ENCODE measurements around the gene MGRN1.
"Not testable (repeated sequence)": the region's sequence is repeated elsewhere in the genome, so short reads cannot be mapped to it uniquely, and the experiment has no call there.

Gene MGRN1

GRCh38 chr16:4704913-4705312 lies 80.3 kb downstream of the MGRN1 start:
- DNase-seq: peak in 3 of 10 donors; percentile 23 to 59 (median 49)
- intact Hi-C loops (cut with DNase I): no loop called here

DNA sequence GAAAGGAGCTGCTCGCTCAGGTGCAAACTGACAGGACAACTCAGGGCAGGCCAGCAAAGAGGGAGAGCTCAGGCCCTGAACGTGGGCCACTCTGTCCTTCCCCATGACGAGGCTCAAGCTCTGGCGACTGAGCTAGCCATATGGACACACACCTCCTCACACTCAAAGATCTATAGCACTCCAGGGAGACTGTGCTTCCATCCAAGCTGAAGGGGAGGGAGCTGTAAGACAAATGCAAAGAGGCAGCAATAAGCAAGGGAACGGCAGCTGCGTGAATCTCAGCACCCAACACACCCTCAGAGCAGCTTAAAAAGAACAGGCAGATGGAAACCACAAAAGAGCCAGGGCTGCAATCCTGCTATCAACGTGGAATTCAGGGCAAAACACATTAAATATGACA lies 82.2 kb downstream of the MGRN1 start:
- DNase-seq: peak in 6 of 10 donors; percentile 36 to 94 (median 66)
- intact Hi-C loops (cut with DNase I): no loop called here

GRCh38 chr16:4709481-4709880 lies 84.9 kb downstream of the MGRN1 start:
- intact Hi-C loops (cut with DNase I): no loop called here
- peak in 1 of 10 donors; percentile 36 for DNase-seq

DNA sequence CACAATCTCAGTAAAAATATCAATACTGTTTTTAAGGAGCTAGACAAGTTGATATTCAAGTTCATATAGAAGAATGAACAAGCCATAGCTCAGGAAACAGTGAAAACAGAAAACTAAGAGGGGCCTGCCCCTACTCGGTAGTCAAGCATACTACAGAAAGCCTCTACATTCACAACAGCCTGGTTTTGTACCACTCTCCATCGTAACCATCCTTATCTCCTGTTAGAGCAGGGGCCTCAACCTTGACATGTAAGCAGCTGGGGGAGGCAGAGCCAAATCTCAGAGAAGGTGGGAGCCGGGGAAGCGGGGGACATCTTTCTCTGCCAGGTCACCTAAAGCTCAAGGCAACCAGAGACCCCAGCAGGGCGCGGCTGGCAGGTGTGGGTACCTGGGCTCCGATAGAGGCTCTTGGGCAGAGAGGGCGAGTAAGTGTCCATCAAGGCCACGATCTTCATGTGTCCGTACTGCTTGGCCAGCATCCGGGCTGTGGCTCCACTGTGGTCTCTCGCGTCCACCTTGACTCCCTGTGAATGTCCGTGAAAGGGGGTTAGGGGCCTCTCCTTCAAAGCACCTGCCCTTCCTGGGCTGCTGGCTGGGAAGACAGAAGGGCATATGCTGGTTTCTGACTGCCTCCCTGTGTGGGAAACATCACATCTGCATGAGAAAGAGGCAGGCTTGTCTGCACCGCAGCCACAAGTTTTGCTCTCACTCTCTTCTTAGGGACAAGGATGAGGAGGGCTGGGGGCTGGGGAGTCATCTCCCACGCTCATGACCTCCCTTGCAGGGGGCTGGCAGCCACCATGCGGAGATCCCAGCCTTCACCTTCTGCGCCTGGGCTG lies 89.3 kb downstream of the MGRN1 start:
- peak in 2 of 10 donors; percentile 51 to 59 for DNase-seq
- intact Hi-C loops (cut with DNase I): no loop called here

DNA sequence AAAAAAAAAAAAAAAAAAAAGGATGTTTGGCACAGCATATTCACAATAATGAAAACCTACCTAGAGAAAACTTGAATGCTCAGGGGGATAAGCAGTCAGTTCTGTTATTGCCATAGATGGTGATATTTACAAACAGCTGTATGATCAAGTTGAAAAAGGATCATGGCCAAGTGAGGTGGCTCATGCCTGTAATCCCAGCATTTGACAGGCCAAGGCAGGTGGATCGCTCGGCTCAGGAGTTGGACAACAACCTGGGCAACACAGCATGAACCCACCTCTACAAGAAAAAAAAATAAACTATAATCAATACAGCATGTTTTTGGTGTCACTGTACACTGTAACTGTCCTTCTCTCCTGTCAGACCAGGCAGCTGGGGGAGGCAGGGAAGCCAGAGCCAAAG lies 90.4 kb downstream of the MGRN1 start:
- intact Hi-C loops (cut with DNase I): no loop called here
- peak in 2 of 10 donors; percentile 13 to 29 for DNase-seq

- peak in 3 of 10 donors; percentile 6 to 50 (median 42) for DNase-seq
- intact Hi-C loops (cut with DNase I): no loop called here
Observed at GRCh38 chr16:4718466-4718865, 93.8 kb downstream of the MGRN1 start.

DNA sequence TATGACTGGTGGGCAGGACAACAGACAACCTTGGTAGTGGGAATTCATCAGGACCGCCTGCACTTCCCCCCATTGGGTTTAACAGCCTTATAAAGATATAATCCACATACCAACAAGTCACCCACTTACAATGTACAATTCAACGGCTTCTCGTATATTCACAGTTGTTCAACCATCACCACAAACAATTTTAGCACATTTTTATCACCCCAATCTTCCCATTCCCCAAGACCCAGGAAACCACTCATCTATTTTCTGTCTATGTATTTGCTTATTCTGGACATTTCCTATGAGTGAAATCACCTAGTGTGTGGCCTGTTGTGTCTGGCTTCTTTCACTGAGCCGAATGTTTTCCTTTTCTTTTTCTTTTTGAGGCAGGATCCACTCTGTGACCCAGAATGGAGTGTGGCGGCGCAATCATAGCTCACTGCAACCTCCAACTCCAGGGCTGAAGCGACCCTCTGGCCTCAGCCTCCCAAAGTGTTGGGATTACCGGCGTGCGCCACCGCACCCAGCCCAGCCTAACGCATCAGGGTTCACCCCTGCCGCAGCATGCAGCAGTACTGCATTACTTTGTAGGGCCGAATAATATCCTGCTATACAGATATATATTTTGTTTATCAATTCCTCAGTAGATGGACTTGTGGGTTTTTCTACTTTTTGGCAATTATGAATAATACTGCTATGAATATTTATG lies 98.6 kb downstream of the MGRN1 start:
- peak in 2 of 10 donors; percentile 27 to 50 for DNase-seq
- intact Hi-C loops (cut with DNase I): no loop called here

- intact Hi-C loops (cut with DNase I): no loop called here
Observed at GRCh38 chr16:4724661-4725270, 100.1 kb downstream of the MGRN1 start.

DNA sequence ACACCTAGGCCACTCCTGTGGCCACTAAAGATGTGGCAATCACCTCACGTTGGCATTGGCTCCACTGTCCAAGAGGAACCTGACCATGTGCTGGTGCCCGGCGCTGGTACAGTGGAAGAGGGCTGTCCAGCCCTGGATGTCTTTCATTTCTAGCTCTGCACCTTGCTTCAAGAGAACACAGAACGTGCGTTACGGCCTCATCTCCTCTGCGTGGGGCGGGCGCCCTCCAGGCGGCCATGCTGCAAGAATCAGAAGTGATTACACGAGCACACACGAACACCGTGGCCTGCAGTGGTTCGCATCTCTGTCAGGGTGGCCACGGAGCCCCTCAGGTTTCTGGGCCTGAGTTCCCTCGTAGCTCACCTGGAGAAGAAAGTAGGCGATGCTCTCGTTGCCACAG lies 102.0 kb downstream of the MGRN1 start:
- peak in 2 of 10 donors; percentile 0 to 73 for DNase-seq
- intact Hi-C loops (cut with DNase I): no loop called here

More at GRCh38 chr16:4724661-4725270, 100.1 kb downstream of the MGRN1 start:
- peak in 2 of 10 donors; percentile 2 to 9 for DNase-seq

GRCh38 chr16:4728676-4729075 lies 104.0 kb downstream of the MGRN1 start:
- intact Hi-C loops (cut with DNase I): no loop called here
- peak in 2 of 10 donors; percentile 22 to 56 for DNase-seq

DNA sequence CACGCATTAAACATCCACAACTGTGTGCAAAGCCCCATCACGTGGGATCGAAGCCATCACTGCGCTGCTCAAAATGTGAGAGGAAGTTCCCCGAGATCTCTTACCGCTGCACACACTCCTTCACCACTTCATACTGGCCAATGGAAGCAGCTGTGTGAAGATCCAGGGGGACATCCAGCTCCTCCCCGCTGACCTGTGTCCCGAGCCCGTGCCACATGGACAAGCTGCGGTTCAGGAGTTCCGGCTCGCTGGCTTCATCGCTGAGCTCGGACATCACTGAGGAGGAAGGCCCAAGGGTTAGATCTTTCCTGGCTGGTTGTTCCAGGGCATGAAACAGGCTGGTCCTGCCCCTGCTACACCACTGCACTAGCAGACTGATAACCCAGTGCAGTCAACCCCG lies 105.2 kb downstream of the MGRN1 start:
- intact Hi-C loops (cut with DNase I): no loop called here

DNA sequence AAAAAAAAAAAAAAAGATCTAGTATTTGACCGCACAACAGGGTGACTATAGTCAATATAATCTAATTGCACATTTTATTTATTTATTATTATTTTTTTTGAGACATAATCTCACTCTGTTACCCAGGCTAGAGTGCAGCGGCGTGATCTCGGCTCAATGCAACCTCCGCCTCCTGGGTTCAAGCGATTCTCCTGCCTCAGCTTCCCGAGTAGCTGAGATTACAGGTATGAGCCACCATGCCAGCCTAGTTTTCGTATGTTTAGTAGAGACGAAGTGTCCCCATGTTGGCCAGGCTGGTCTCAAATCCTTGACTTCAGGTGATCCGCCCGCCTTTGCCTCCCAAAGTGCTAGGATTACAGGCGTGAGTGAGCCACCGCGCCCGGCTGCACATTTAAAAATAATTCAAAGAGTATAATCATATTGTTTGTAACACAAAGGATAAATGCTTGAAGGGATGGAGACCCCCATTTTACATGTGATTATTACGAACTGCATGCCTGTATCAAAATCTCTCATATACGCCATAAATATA lies 108.7 kb downstream of the MGRN1 start:
- intact Hi-C loops (cut with DNase I): no loop called here
- peak in 4 of 10 donors; percentile 8 to 76 (median 36) for DNase-seq

More for the DNA sequence above, 105.2 kb downstream of the MGRN1 start:
- peak in 2 of 10 donors; percentile 55 to 58 for DNase-seq

DNA sequence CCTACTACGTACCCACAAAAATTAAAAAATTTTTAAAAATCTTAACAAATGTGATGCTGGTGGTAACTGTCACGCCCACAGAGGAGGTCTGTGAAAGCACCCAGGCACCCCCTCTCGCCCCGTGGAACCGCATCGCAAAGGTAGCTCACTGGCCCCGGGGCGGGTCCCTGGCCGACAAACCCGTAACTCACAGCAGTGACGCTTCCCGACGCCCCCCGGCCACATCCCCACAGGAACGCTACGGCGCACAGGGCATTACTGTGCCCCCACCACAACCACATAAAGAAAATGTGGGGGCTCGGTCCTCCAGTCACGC lies 109.1 kb downstream of the MGRN1 start:
- intact Hi-C loops (cut with DNase I): loop anchor here (1.0 to 2.0 kb wide), 2 partner anchors 33 to 69 kb away; partner anchors contain the start of genes ROGDI and ZNF500
- DNase-seq: peak in 3 of 10 donors; percentile 4 to 18 (median 17)

- intact Hi-C loops (cut with DNase I): loop anchor here (1.0 to 2.0 kb wide), 2 partner anchors 33 to 68 kb away; partner anchors contain the start of genes ROGDI and ZNF500
- DNase-seq: peak; percentile 93 to 100 (median 96)
Observed at GRCh38 chr16:4734063-4734729, 109.6 kb downstream of the MGRN1 start, which contains the start of the genes ANKS3 and DNAAF8. Gene ANKS3 (minus strand): TSS chr16:4734271. CDS start chr16:4730149, 4,122 bp downstream. Gene DNAAF8 (plus strand): TSS chr16:4734537. CDS start chr16:4736515, 1,978 bp downstream.

- intact Hi-C loops (cut with DNase I): loop anchor here (1.0 to 2.0 kb wide), 2 partner anchors 32 to 67 kb away; partner anchors contain the start of genes ROGDI and ZNF500
- peak; percentile 71 to 97 (median 79) for DNase-seq
Observed at GRCh38 chr16:4734730-4735535, 110.3 kb downstream of the MGRN1 start.

DNA sequence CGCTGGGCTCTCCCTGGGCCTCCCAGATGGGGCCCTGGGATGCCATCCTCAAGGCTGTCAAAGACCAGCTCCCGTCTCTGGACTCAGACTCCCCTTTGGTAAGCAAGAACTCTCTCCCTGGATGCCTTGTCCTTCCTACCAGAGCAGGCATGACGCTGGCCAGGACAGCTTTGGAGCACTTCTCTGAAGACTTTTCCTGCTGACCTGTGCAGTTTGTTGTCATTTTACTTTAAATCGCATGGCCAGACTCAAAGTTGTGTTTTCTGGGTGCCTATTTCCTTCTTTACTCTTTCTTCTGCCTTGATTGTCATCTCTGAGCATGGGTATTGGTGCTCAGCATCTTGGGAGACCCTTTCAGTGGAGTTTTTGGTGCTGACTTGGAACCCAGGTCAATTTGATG lies 111.9 kb downstream of the MGRN1 start:
- intact Hi-C loops (cut with DNase I): no loop called here
- no peak for DNase-seq

DNA sequence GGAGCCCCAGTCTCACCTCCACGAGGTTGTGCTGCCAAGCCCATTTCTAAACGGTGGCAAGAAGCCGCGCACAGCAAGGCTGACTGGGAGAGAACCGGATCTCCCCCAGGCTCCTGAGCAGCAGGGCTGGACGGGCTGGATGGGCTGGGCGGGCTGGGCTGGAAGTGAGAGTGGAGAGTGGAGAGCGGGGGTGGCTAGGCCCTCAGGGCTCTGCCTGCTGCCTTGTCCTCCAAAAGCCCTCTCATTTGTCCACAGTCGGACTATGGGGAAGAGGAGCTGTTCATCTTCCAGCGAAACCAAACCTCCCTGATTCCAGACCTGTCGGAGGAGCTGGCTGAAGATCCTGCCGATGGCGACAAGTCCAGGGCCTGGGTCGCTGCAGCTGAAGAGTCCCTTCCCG lies 112.9 kb downstream of the MGRN1 start:
- no peak for DNase-seq
- intact Hi-C loops (cut with DNase I): no loop called here

- DNase-seq; intact Hi-C loops (cut with DNase I): not testable (repeated sequence)
Observed at GRCh38 chr16:4738370-4738769, 113.7 kb downstream of the MGRN1 start.

Measured in posterior cingulate gyrus (tissue), 11 donors.